SK-N-SH (cell line): ENCODE measurements around the gene NME9. TPM values are rescaled to one million over a fixed set of nuclear protein-coding genes. Genes with fewer than 3 reads are reported as not detected.

Experiments used
- CTCF ChIA-PET: fragments of 300-600, 350-600 bp; formaldehyde crosslinking; extraction: SDS; loops from one replicate; lab custom pipeline; 2021; lab: Yijun Ruan, JAX
- POLR2A ChIA-PET: fragments of 350-600 bp; sonication (Branson Sonifier 250); formaldehyde crosslinking; extraction: SDS; loops from one replicate; lab custom pipeline; 2020; ENCODE audit warnings: antibody characterized with exemption, inconsistent platforms; lab: Yijun Ruan, JAX
- DNase-seq: peaks from one replicate; pipeline ENCODE4 v3.0.0; 2012
- H2AFZ ChIP-seq: fragments of 200-600 bp; sonication (generic); 2 replicates; pipeline ENCODE4 v1.8.1; 2016; ENCODE audit warnings: antibody characterized with exemption, mild to moderate bottlenecking, low read depth
- H3F3A ChIP-seq: fragments of 200-600 bp; sonication (generic); replicated peaks from 2 replicates; pipeline ENCODE3; 2016; ENCODE audit warnings: antibody characterized with exemption, mild to moderate bottlenecking; ENCODE audit not compliant: insufficient read depth
- H3K27ac ChIP-seq, 2 experiments: fragments of 200-500 bp in 1 of 2; fragments of 200-600 bp in 1 of 2; sonication (Bioruptor generic) in 1 of 2; sonication (generic), shearing (Covaris generic) in 1 of 2; 2 replicates each; pipeline versions ENCODE4 v1.5.1 to v1.6.1; 2014 to 2016; ENCODE audit warnings: low read depth in 2 of 2, inconsistent platforms in 1 of 2, low read length in 1 of 2, mild to moderate bottlenecking in 1 of 2, mixed read lengths in 1 of 2
- H3K27me3 ChIP-seq: fragments of 200-600 bp; sonication (generic), shearing (Covaris generic); 2 replicates; pipeline ENCODE4 v1.6.1; 2016; ENCODE audit warnings: mixed run types; ENCODE audit not compliant: insufficient read depth
- H3K36me3 ChIP-seq, 2 experiments: fragments of 200-500 bp in 1 of 2; fragments of 200-600 bp in 1 of 2; sonication (Bioruptor generic) in 1 of 2; sonication (generic) in 1 of 2; replicated peaks in 1 of 2; 2 replicates each; pipeline versions ENCODE3 to v1.5.1; 2014 to 2016; ENCODE audit warnings: low read length in 1 of 2, mild to moderate bottlenecking in 1 of 2; ENCODE audit not compliant: insufficient read depth in 2 of 2, control insufficient read depth in 1 of 2
- H3K4me1 ChIP-seq, 2 experiments: fragments of 200-500 bp in 1 of 2; fragments of 200-600 bp in 1 of 2; sonication (Bioruptor generic) in 1 of 2; sonication (generic), shearing (Covaris generic) in 1 of 2; 2 replicates each; pipeline versions ENCODE4 v1.5.1 to v1.6.1; 2014 to 2016; ENCODE audit warnings: low read depth in 1 of 2, low read length in 1 of 2, mixed run types in 1 of 2; ENCODE audit not compliant: insufficient read depth in 2 of 2, control insufficient read depth in 1 of 2
- H3K4me2 ChIP-seq: fragments of 200-600 bp; sonication (generic), shearing (Covaris generic); 2 replicates; pipeline ENCODE4 v1.6.1; 2017; ENCODE audit warnings: mixed run types
- H3K4me3 ChIP-seq, 2 experiments: fragments of 200-500 bp in 1 of 2; fragments of 200-600 bp in 1 of 2; sonication (Bioruptor generic) in 1 of 2; sonication (generic), shearing (Covaris generic) in 1 of 2; 2 replicates each; pipeline versions ENCODE4 v1.5.1 to v1.8.1; 2014 to 2016; ENCODE audit warnings: low read depth in 2 of 2, inconsistent platforms in 1 of 2, low read length in 1 of 2, mild to moderate bottlenecking in 1 of 2, mixed read lengths in 1 of 2, moderate library complexity in 1 of 2
- H3K79me2 ChIP-seq: fragments of 200-600 bp; sonication (generic); 2 replicates; pipeline ENCODE4 v1.8.1; 2017; ENCODE audit warnings: mild to moderate bottlenecking; ENCODE audit not compliant: insufficient read depth
- H3K9ac ChIP-seq: fragments of 200-600 bp; sonication (generic); 2 replicates; pipeline ENCODE4 v1.6.1; 2017; ENCODE audit warnings: mixed run types
- H3K9me2 ChIP-seq: fragments of 200-600 bp; sonication (generic); 2 replicates; pipeline ENCODE4 v1.6.1; 2017; ENCODE audit warnings: mixed run types
- H3K9me3 ChIP-seq: fragments of 200-600 bp; sonication (generic); 2 replicates; pipeline ENCODE4 v1.6.1; 2017; ENCODE audit warnings: mixed run types, mild to moderate bottlenecking, moderate library complexity
- H4K20me1 ChIP-seq: fragments of 200-600 bp; sonication (generic); 2 replicates; pipeline ENCODE4 v1.6.1; 2017; ENCODE audit warnings: mild to moderate bottlenecking, mixed run types; ENCODE audit not compliant: insufficient read depth
- CHD2 ChIP-seq: fragments of 150-350 bp; IDR thresholded peaks from 2 replicates; pipeline ENCODE4 v1.6.1; 2018; ENCODE audit warnings: low read length; ENCODE audit not compliant: partially characterized antibody
- CTCF ChIP-seq: fragments of 200-600 bp; sonication (generic); IDR thresholded peaks from 2 replicates; pipeline ENCODE4 v1.6.1; 2017; ENCODE audit warnings: antibody characterized with exemption, mild to moderate bottlenecking, moderate library complexity
- FOXM1 ChIP-seq: IDR thresholded peaks from 2 replicates; pipeline ENCODE4 v1.4.0; 2012; ENCODE audit warnings: low read depth, mild to moderate bottlenecking
- GABPA ChIP-seq: IDR thresholded peaks from 2 replicates; pipeline ENCODE4 v1.4.0; 2012; ENCODE audit warnings: low read depth, mild to moderate bottlenecking
- GATA2 ChIP-seq: sonication (generic); formaldehyde crosslinking; IDR thresholded peaks from 2 replicates; pipeline ENCODE4 v1.5.0; 2020; ENCODE audit warnings: mild to moderate bottlenecking, missing genetic modification reagents
- IRF3 ChIP-seq: fragments of 150-350 bp; IDR thresholded peaks from 2 replicates; pipeline ENCODE4 v1.6.1; 2016; ENCODE audit warnings: mild to moderate bottlenecking, low read depth, low read length
- JUND ChIP-seq: IDR thresholded peaks from 2 replicates; pipeline ENCODE4 v1.4.0; 2012
- MAX ChIP-seq: IDR thresholded peaks from 2 replicates; pipeline ENCODE4 v1.4.0; 2012; ENCODE audit warnings: low read depth
- PBX3 ChIP-seq: IDR thresholded peaks from 2 replicates; pipeline ENCODE4; 2012
- RCOR1 ChIP-seq: fragments of 150-350 bp; IDR thresholded peaks from 2 replicates; pipeline ENCODE4 v1.6.1; 2017; ENCODE audit warnings: antibody characterized with exemption, low read length
- REST ChIP-seq: IDR thresholded peaks from 2 replicates; pipeline ENCODE4 v1.6.1; 2012; ENCODE audit warnings: mild to moderate bottlenecking, low read depth, low read length, moderate library complexity
- RXRA ChIP-seq: IDR thresholded peaks from 2 replicates; pipeline ENCODE4 v1.4.0; 2012; ENCODE audit warnings: low read depth, mild to moderate bottlenecking, borderline replicate concordance
- SMC3 ChIP-seq: IDR thresholded peaks from 2 replicates; pipeline ENCODE4 v1.6.1; 2012; ENCODE audit warnings: low read depth, low read length, improper control_type of control experiment
- TCF12 ChIP-seq: IDR thresholded peaks from 2 replicates; pipeline ENCODE4 v1.4.0; 2012
- TEAD4 ChIP-seq: IDR thresholded peaks from 2 replicates; pipeline ENCODE4 v1.4.0; 2012; ENCODE audit warnings: mild to moderate bottlenecking, borderline replicate concordance; ENCODE audit not compliant: insufficient read depth
- USF2 ChIP-seq: fragments of 150-350 bp; IDR thresholded peaks from 2 replicates; pipeline ENCODE4 v1.6.1; 2017; ENCODE audit warnings: antibody characterized with exemption, low read length, low read depth, borderline replicate concordance
- YY1 ChIP-seq: IDR thresholded peaks from 2 replicates; pipeline ENCODE4 v1.4.0; 2012; ENCODE audit warnings: low read depth, mild to moderate bottlenecking
- WGBS: methylation state at CpG from one replicate; pipeline ENCODE4 v1.1.6; 2017; ENCODE audit warnings: low lambda C conversion rate; 5-methylcytosine and 5-hydroxymethylcytosine counted together
- polyA plus RNA-seq, 3 experiments: library from polyadenylated mRNA; depleted of rRNA; stranded (reverse); fragments of >200 nt; gene quantifications; 2 replicates each; pipeline ENCODE4 v1.2.3, GENCODE V29; 2012

NME9 gene
- polyA plus RNA-seq, 1 of the 3 experiments (the other 2 are of a cell fraction): 0.43 TPM

GRCh38 chr3:138367326-138367850 lies 37.7 kb upstream of the NME9 start (continued):
- no peak for TF ChIP-seq USF2
- no peak for TF ChIP-seq IRF3
- TF ChIP-seq GATA2 (CRISPR knock-in tag): no peak
- no peak for TF ChIP-seq CHD2
- no peak for TF ChIP-seq TEAD4
- no peak for TF ChIP-seq GABPA
- no peak for TF ChIP-seq MAX

GRCh38 chr3:138366006-138366759 lies 36.5 kb upstream of the NME9 start:
- H4K20me1 ChIP-seq: no peaks in the 10 kb centered on the region
- 81% methylated on average over 6 of the region's 8 CpGs for WGBS
- POLR2A ChIA-PET: no interaction called here

GRCh38 chr3:138365253-138365555 lies 35.6 kb upstream of the NME9 start:
- CTCF ChIA-PET: no interaction called here
- H3K27me3 ChIP-seq: no peaks in the 10 kb centered on the region
- no peak overlapping the region for H3K27ac ChIP-seq
- H3K9me3 ChIP-seq: no peaks in the 10 kb centered on the region
- no peak overlapping the region for H3K9ac ChIP-seq
- no peak overlapping the region for H3K4me3 ChIP-seq
- POLR2A ChIA-PET: no interaction called here
- H3K4me1 ChIP-seq: no peaks in the 10 kb centered on the region; a peak in 1 of 4 replicates
- H2AFZ ChIP-seq: no peak overlapping the region
- no peaks in the 10 kb centered on the region for H3K36me3 ChIP-seq
- H3F3A ChIP-seq: no peaks in the 10 kb centered on the region
- no peak for DNase-seq
- no peak overlapping the region for H3K4me2 ChIP-seq
- H4K20me1 ChIP-seq: no peaks in the 10 kb centered on the region
- 93% methylated on average over 4 of the region's 4 CpGs for WGBS
- H3K79me2 ChIP-seq: no peaks in the 10 kb centered on the region
- no peaks in the 10 kb centered on the region for H3K9me2 ChIP-seq
- TF ChIP-seq JUND: no peak
- no peak for TF ChIP-seq CTCF
- TF ChIP-seq SMC3: no peak
- TF ChIP-seq PBX3: no peak
- TF ChIP-seq FOXM1: no peak
- no peak for TF ChIP-seq YY1
- no peak for TF ChIP-seq RXRA
- TF ChIP-seq RCOR1: no peak
- no peak for TF ChIP-seq REST
- TF ChIP-seq TCF12: no peak

More at GRCh38 chr3:138366006-138366759, 36.5 kb upstream of the NME9 start:
- Histone ChIP-seq H3K9ac (no peak overlapping the region), H3K4me2 (no peak overlapping the region)
- TF ChIP-seq TCF12: no peak
- TF ChIP-seq JUND: no peak
- TF ChIP-seq, all 33 proteins: peak for 0
- Histone ChIP-seq H3K79me2 (peaks cover 3% of the 10 kb centered on the region; the same call in 1 of the 2 replicates), H3K4me1 (no peaks in the 10 kb centered on the region), H3K9me3 (no peaks in the 10 kb centered on the region), H3K36me3 (no peaks in the 10 kb centered on the region), H3K27ac (no peak overlapping the region), H2AFZ (no peak overlapping the region), H3K4me3 (no peak overlapping the region), H3K9me2 (no peaks in the 10 kb centered on the region), H3F3A (no peaks in the 10 kb centered on the region), H3K27me3 (no peaks in the 10 kb centered on the region)
- DNase-seq: no peak
- CTCF ChIA-PET: no interaction called here
